GM13977 (cell line): ENCODE data around the gene NMT2.

ENCODE experiments used
- DNase-seq: peaks from one replicate; pipeline ENCODE4 v3.0.0; 2012; ENCODE audit warnings: low spot score
- CTCF ChIP-seq: IDR thresholded peaks from 2 replicates; pipeline ENCODE4 v1.5.1; 2012; ENCODE audit warnings: mild to moderate bottlenecking, control low read depth; ENCODE audit not compliant: insufficient read depth; ENCODE audit errors: extremely low read depth, missing control alignments
- in situ Hi-C: fragments of 300-500 bp; cut with MboI; formaldehyde crosslinking; loops from one replicate; pipeline ENCODE4 v1.12.0; 2022; ENCODE audit warnings: low sequenced_read_pairs, low pct_unique_long_range_greater_than_20kb, mixed read lengths, inconsistent platforms; ENCODE audit not compliant: unreplicated experiment

The NMT2 gene

DNA sequence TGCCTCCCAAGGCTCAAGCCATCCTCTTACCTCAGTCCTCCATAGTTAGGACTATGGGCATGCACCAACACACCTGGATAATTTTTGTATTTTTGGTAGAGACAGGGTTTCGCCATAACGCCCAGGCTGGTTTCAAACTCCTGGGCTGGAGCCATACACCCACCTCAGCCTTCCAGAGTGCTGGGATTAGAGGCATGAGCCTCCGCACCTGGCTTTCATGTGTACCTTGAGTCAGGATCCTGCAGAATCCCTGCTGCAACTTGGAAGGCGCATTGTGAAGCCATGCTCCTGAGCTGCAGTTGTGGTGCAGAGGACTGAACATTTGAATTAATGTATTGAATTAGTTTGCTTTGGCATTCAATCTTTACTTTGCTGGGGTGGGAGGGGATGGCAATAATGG is 29.4 kb upstream of the NMT2 start:
- no peak for TF ChIP-seq CTCF
- in situ Hi-C loops, result no loop called here
- no peak for DNase-seq

DNA sequence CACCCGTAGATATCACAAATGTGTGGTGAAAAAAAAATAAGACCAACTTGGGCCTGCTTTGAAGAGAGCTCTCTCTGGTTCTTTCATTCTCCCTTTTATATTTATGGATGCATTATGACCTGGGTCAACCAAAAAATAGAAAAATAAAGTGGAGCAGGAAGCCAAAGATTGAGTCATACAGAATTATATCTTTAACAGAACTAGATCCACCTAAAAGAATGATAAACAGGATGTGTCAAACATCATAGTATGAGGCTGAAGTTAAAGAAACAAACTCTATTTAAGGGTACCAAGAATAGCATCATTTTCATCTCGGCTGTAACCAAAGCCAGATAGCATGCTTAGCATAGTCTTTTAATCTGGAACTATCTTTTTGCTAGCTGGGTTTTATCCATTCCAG is 28.8 kb upstream of the NMT2 start:
- no peak for TF ChIP-seq CTCF
- in situ Hi-C loops, result no loop called here
- DNase-seq, result no peak

DNA sequence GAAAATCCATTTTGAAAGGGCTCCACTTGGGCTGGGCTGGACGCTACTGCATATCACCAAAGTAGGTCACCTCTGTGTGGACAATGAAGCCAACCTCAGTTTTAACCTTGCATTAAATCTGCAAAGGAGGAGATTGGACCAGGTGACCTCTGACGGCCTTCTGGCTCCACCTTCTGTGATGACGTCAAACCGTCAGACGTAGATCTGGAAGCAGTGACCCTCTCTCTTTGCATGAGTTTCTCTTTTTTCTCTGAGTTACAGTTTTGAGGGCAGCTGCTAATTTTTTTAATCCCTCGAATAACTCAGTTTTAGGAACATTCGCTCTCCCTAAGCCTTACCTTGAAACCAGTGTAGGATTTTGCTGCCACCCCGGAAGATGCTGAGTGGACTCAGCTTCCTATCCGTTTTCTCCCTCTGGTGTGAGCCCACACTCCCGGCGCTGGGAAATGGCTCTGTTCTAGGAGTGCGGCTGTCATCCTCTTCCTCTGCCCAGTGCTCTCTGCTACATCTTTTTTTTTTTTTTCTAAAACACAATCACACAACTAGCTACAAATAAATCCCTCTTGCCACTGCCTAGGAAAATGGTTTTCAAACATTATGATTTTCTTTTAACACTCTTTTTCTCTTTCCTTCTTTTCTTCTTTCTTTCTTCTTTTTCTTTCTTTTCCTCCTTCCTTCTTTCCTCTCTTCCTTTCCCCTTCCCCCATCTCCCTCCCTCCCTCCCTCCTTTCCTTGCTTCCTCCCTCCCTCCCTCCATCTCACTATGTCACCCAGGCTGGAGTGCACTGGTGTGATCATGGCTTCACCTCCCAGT is 27.7 kb upstream of the NMT2 start:
- DNase-seq, result no peak
- in situ Hi-C loops, result no loop called here
- TF ChIP-seq CTCF, result no peak

DNA sequence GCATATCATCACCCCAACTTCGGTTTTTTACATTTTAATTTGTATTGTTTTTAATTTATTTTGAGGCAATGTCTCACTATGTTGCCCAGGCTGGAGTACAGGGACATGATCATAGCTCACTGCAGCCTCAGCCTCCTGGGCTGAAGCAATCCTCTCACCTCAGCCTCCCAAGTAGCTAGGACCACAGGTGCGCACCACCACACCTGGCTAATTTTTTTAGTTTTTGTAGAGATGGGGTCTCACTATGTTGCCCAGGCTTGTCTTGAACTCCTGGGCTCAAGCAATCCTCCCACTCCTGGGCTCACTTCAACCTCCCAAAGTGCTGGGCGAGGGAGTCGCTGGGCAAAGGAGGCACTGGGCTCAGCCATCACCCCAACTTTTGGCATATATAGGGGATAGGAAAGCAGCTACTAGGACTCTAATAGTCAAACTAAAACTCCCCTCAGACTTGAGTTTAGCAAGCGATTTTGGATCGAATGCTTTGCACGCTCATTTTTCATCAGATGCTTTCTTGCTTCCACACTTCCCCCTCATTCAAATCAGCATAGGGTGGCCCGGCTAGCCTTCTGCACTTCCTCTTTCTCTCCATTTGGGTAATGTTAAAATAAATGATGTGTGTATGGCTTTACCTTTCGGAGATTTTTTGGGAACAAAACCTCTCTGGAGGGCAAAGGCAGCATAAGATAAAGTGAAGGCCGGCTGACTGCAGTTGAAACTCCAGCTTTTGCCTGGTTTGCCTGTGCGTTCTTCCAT is 20.8 kb upstream of the NMT2 start:
- no peak for TF ChIP-seq CTCF
- DNase-seq, result no peak
- in situ Hi-C loops, result no loop called here

GRCh38 chr10:15188603-15189002 is 20.1 kb upstream of the NMT2 start:
- TF ChIP-seq CTCF, result no peak
- no peak for DNase-seq
- in situ Hi-C loops, result no loop called here

DNA sequence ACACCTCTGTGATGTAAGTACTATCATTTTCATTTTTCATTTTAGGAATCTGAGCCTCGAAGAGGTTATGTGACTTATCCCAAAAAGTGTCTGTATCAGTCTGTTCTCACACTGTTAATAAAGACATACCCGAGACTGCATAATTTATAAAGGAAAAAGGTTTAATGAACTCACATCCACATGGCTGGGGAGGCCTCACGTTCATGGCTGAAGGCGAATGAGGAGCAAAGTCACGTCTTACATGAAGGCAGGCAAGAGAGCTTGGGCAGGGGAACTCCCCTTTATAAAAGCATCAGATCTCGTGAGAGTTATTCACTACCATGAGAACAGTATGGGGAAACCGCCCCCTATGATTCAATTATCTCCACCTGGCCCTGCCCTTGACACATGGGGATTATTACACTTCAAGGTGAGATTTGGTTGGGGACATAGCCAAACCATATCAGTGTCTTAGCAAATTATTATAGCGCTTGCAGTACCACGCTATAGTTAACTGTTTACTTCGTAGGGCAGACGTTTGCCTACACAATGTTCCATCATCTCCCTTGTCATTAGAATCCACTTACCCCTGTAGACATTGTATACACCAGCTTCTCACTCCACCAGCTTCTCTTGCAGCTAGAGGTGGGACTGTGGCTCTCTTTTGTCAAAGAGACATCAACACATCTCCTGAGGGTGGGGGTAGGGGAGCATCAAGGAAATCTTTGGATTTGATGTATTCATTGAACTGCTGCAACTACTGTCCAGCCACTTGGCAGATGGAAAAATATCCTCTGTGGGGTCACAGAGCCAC is 15.4 kb upstream of the NMT2 start:
- in situ Hi-C loops, result no loop called here
- TF ChIP-seq CTCF, result no peak
- no peak for DNase-seq
